ENCODE results near the gene BPTF. TPM values are rescaled to one million over a fixed set of nuclear protein-coding genes. Genes with fewer than 3 reads are reported as not detected.

BPTF gene
- total RNA-seq, 1 donor from 2014 or later = 129 TPM

GRCh38 chr17:67831268-67831667 is 6.0 kb downstream of the BPTF start:
- Histone ChIP-seq H3F3A (ENCODE audit: low read depth) (peaks cover 22% of the 10 kb centered on the region), H2AFZ (replicated peaks) (no peak overlapping the region), H3K4me1 (peaks cover 38% of the 10 kb centered on the region), H3K4me2 (peak overlapping the region; percentile 84), H3K27ac (no peak overlapping the region), H3K79me2 (ENCODE audit: low read depth) (peaks cover 100% of the 10 kb centered on the region), H4K20me1 (ENCODE audit: low read depth) (peaks cover 92% of the 10 kb centered on the region), H3K27me3 (no peaks in the 10 kb centered on the region), H3K36me3 (no peaks in the 10 kb centered on the region), H3K9ac (no peak overlapping the region), H3K9me3 (ENCODE audit: low read depth) (no peaks in the 10 kb centered on the region), H3K4me3 (no peak overlapping the region)
- H3K4me1 Mint-ChIP-seq = peaks cover 34% of the 10 kb centered on the region
- H3K9me3 Mint-ChIP-seq = peaks cover 4% of the 10 kb centered on the region
- DNase-seq (ENCODE audit: low spot score) = no peak
- H3K36me3 Mint-ChIP-seq = peaks cover 20% of the 10 kb centered on the region
- no peaks in the 10 kb centered on the region for H3K27me3 Mint-ChIP-seq (ENCODE audit: insufficient read depth, low read depth)
- no peak overlapping the region for H3K27ac Mint-ChIP-seq
- peak overlapping the region; percentile 10 for H3K4me3 Mint-ChIP-seq
- TF ChIP-seq EZH2phosphoT487 (IDR thresholded peaks at IDR 0.05) = no peak
- TF ChIP-seq EZH2 (IDR thresholded peaks at IDR 0.05) = no peak
- no peak for TF ChIP-seq CTCF (IDR thresholded peaks at IDR 0.05)

- peaks cover 4% of the 10 kb centered on the region for H3K9me3 Mint-ChIP-seq
- no peak overlapping the region for H3K27ac Mint-ChIP-seq
- H3K9ac ChIP-seq = no peak overlapping the region
- H3F3A ChIP-seq (ENCODE audit: low read depth) = peaks cover 21% of the 10 kb centered on the region
- peaks cover 100% of the 10 kb centered on the region for H4K20me1 ChIP-seq (ENCODE audit: low read depth)
- no peaks in the 10 kb centered on the region for H3K27me3 Mint-ChIP-seq (ENCODE audit: insufficient read depth, low read depth)
- H3K4me1 Mint-ChIP-seq = peaks cover 25% of the 10 kb centered on the region
- H3K4me2 ChIP-seq = no peak overlapping the region
- H3K36me3 Mint-ChIP-seq = peaks cover 19% of the 10 kb centered on the region
- H3K79me2 ChIP-seq (ENCODE audit: low read depth) = peaks cover 100% of the 10 kb centered on the region
- H3K4me3 ChIP-seq = no peak overlapping the region
- no peak for TF ChIP-seq EZH2 (IDR thresholded peaks at IDR 0.05)
- no peak for TF ChIP-seq EZH2phosphoT487 (IDR thresholded peaks at IDR 0.05)
- no peak for TF ChIP-seq CTCF (IDR thresholded peaks at IDR 0.05)
- H3K27ac ChIP-seq = no peak overlapping the region
- H3K27me3 ChIP-seq = no peaks in the 10 kb centered on the region
- no peak overlapping the region for H3K4me3 Mint-ChIP-seq
- no peak overlapping the region for H2AFZ ChIP-seq (replicated peaks)
- H3K9me3 ChIP-seq (ENCODE audit: low read depth) = no peaks in the 10 kb centered on the region
- peaks cover 31% of the 10 kb centered on the region for H3K4me1 ChIP-seq
- no peaks in the 10 kb centered on the region for H3K36me3 ChIP-seq
- no peak for DNase-seq (ENCODE audit: low spot score)
Observed at GRCh38 chr17:67833134-67833533, 7.8 kb downstream of the BPTF start.

- peaks cover 21% of the 10 kb centered on the region for H3K4me1 ChIP-seq
- H3K36me3 ChIP-seq = no peaks in the 10 kb centered on the region
- peaks cover 100% of the 10 kb centered on the region for H3K79me2 ChIP-seq (ENCODE audit: low read depth)
- peak; percentile 48 for TF ChIP-seq CTCF (IDR thresholded peaks at IDR 0.05)
- TF ChIP-seq EZH2phosphoT487 (IDR thresholded peaks at IDR 0.05) = no peak
- H2AFZ ChIP-seq (replicated peaks) = no peak overlapping the region
- H3K4me3 Mint-ChIP-seq = no peak overlapping the region
- H3F3A ChIP-seq (ENCODE audit: low read depth) = peaks cover 18% of the 10 kb centered on the region
- H3K4me1 Mint-ChIP-seq = peaks cover 18% of the 10 kb centered on the region
- no peaks in the 10 kb centered on the region for H3K27me3 ChIP-seq
- no peak overlapping the region for H3K27ac Mint-ChIP-seq
- peak; percentile 37 for DNase-seq (ENCODE audit: low spot score)
- H3K9me3 Mint-ChIP-seq = peaks cover 4% of the 10 kb centered on the region
- no peaks in the 10 kb centered on the region for H3K9me3 ChIP-seq (ENCODE audit: low read depth)
- no peak overlapping the region for H3K4me3 ChIP-seq
- no peak overlapping the region for H3K9ac ChIP-seq
- H3K27me3 Mint-ChIP-seq (ENCODE audit: insufficient read depth, low read depth) = no peaks in the 10 kb centered on the region
- H3K4me2 ChIP-seq = no peak overlapping the region
- peaks cover 100% of the 10 kb centered on the region for H4K20me1 ChIP-seq (ENCODE audit: low read depth)
- no peak overlapping the region for H3K27ac ChIP-seq
- peaks cover 19% of the 10 kb centered on the region for H3K36me3 Mint-ChIP-seq
Observed at GRCh38 chr17:67833946-67834631, 8.8 kb downstream of the BPTF start.
